Measurements from ENCODE around the gene NPAS3.

NPAS3 gene

DNA sequence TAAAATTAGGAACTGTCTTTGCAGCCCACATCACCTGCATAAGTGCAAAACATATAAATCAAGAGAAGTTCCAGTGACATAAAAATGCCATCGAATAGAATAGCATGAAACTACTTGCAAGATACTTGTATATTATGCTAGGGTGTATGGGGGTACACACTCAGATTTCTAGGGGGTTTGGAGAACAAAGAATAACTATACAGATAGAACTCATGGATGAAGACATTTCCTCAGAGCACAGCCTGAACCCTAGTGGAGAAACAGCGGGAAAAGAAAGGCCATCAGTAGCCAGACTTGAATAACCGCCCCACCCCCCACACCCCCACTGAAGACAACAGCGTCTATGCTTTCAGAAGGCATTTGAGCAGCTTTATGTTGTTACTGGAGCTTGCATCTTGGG, 425.8 kb downstream of the NPAS3 start:
- TF ChIP-seq EZH2phosphoT487 (IDR thresholded peaks at IDR 0.05; ENCODE audit: low read length): no peak
- no peak for TF ChIP-seq EZH2 (optimal IDR thresholded peaks at IDR 0.05; ENCODE audit: low read depth, low read length)
- TF ChIP-seq, protein P1, sequence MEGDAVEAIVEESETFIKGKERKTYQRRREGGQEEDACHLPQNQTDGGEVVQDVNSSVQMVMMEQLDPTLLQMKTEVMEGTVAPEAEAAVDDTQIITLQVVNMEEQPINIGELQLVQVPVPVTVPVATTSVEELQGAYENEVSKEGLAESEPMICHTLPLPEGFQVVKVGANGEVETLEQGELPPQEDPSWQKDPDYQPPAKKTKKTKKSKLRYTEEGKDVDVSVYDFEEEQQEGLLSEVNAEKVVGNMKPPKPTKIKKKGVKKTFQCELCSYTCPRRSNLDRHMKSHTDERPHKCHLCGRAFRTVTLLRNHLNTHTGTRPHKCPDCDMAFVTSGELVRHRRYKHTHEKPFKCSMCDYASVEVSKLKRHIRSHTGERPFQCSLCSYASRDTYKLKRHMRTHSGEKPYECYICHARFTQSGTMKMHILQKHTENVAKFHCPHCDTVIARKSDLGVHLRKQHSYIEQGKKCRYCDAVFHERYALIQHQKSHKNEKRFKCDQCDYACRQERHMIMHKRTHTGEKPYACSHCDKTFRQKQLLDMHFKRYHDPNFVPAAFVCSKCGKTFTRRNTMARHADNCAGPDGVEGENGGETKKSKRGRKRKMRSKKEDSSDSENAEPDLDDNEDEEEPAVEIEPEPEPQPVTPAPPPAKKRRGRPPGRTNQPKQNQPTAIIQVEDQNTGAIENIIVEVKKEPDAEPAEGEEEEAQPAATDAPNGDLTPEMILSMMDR (IDR thresholded peaks at IDR 0.05; ENCODE audit: low read length): no peak
- Histone ChIP-seq H4K20me1 (ENCODE audit: insufficient read depth, low read length) (no peaks in the 10 kb centered on the region), H3K9me2 (replicated peaks; ENCODE audit: insufficient read depth, low read length) (no peaks in the 10 kb centered on the region), H3K9ac (ENCODE audit: low read length) (no peak overlapping the region), H3K36me3 (replicated peaks; ENCODE audit: insufficient read depth, low read length) (no peaks in the 10 kb centered on the region), H3K9me3 (replicated peaks; ENCODE audit: insufficient read depth, low read length) (no peaks in the 10 kb centered on the region), H3K4me1 (ENCODE audit: low read length) (no peaks in the 10 kb centered on the region), H3F3A (ENCODE audit: insufficient read depth, low read length) (no peaks in the 10 kb centered on the region), H3K4me3 (ENCODE audit: low read length) (no peak overlapping the region), H3K27me3 (replicated peaks; ENCODE audit: insufficient read depth, low read length) (no peaks in the 10 kb centered on the region), H3K4me2 (ENCODE audit: low read depth, low read length) (no peak overlapping the region), H3K79me2 (ENCODE audit: low read length) (no peaks in the 10 kb centered on the region), H2AFZ (ENCODE audit: low read length) (no peak overlapping the region), H3K27ac (ENCODE audit: low read length) (no peak overlapping the region)
- DNase-seq: no peak

- no peak for TF ChIP-seq EZH2 (optimal IDR thresholded peaks at IDR 0.05; ENCODE audit: low read depth, low read length)
- TF ChIP-seq, protein P1 (IDR thresholded peaks at IDR 0.05; ENCODE audit: low read length): no peak
- TF ChIP-seq EZH2phosphoT487 (IDR thresholded peaks at IDR 0.05; ENCODE audit: low read length): no peak
- H3K27me3 ChIP-seq (replicated peaks; ENCODE audit: insufficient read depth, low read length): no peaks in the 10 kb centered on the region
- H3K9me3 ChIP-seq (replicated peaks; ENCODE audit: insufficient read depth, low read length): no peaks in the 10 kb centered on the region
- H3K27ac ChIP-seq (ENCODE audit: low read length): no peak overlapping the region
- H4K20me1 ChIP-seq (ENCODE audit: insufficient read depth, low read length): no peaks in the 10 kb centered on the region
- H3K4me3 ChIP-seq (ENCODE audit: low read length): no peak overlapping the region
- DNase-seq: no peak
- no peak overlapping the region for H3K4me2 ChIP-seq (ENCODE audit: low read depth, low read length)
- H3K36me3 ChIP-seq (replicated peaks; ENCODE audit: insufficient read depth, low read length): no peaks in the 10 kb centered on the region
- H3F3A ChIP-seq (ENCODE audit: insufficient read depth, low read length): no peaks in the 10 kb centered on the region
- H3K9me2 ChIP-seq (replicated peaks; ENCODE audit: insufficient read depth, low read length): no peaks in the 10 kb centered on the region
- H3K4me1 ChIP-seq (ENCODE audit: low read length): no peaks in the 10 kb centered on the region
- no peak overlapping the region for H3K9ac ChIP-seq (ENCODE audit: low read length)
- no peaks in the 10 kb centered on the region for H3K79me2 ChIP-seq (ENCODE audit: low read length)
- H2AFZ ChIP-seq (ENCODE audit: low read length): no peak overlapping the region
Measured at GRCh38 chr14:33369041-33369440, 430.4 kb downstream of the NPAS3 start.

- H3K4me1 ChIP-seq (ENCODE audit: low read length): no peaks in the 10 kb centered on the region
- H3K27me3 ChIP-seq (replicated peaks; ENCODE audit: insufficient read depth, low read length): no peaks in the 10 kb centered on the region
- no peaks in the 10 kb centered on the region for H4K20me1 ChIP-seq (ENCODE audit: insufficient read depth, low read length)
- H3F3A ChIP-seq (ENCODE audit: insufficient read depth, low read length): no peaks in the 10 kb centered on the region
- no peak overlapping the region for H3K4me2 ChIP-seq (ENCODE audit: low read depth, low read length)
- no peak for DNase-seq
- H3K9me3 ChIP-seq (replicated peaks; ENCODE audit: insufficient read depth, low read length): no peaks in the 10 kb centered on the region
- no peak overlapping the region for H2AFZ ChIP-seq (ENCODE audit: low read length)
- no peak overlapping the region for H3K4me3 ChIP-seq (ENCODE audit: low read length)
- H3K79me2 ChIP-seq (ENCODE audit: low read length): no peaks in the 10 kb centered on the region
- H3K27ac ChIP-seq (ENCODE audit: low read length): no peak overlapping the region
- no peaks in the 10 kb centered on the region for H3K36me3 ChIP-seq (replicated peaks; ENCODE audit: insufficient read depth, low read length)
- TF ChIP-seq, protein P1 (IDR thresholded peaks at IDR 0.05; ENCODE audit: low read length): no peak
- H3K9ac ChIP-seq (ENCODE audit: low read length): no peak overlapping the region
- H3K9me2 ChIP-seq (replicated peaks; ENCODE audit: insufficient read depth, low read length): no peaks in the 10 kb centered on the region
Measured at GRCh38 chr14:33369972-33370371, 431.3 kb downstream of the NPAS3 start.
